Measurements from ENCODE around the gene CALR3. TPM values are rescaled to one million over a fixed set of nuclear protein-coding genes. Genes with fewer than 3 reads are reported as not detected.

The CALR3 gene
- total RNA-seq, 1 experiment from 2014 or later, result not detected

DNA sequence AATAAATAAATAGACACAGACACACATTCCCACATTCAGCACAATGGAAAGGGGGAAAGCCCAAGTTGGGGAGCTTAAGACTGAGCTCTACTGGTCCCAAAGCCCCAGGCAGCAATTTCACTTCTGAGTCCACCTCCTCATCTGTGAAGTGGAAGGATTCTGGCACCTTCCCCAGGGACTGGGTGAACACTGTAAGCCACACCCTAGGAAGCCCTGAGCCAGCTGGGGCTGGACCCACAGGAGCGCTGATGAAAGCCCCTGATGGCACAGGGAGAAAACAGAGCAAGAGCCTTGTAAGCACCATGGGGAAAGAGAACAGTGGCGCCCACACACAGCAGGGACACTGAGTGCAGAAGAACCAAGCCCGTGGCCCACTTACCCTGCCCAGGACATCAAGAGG lies 62.0 kb downstream of the CALR3 start:
- Mint-ChIP-seq H3K36me3 (ENCODE audit: insufficient read depth, unreplicated experiment) (peaks cover 37% of the 10 kb centered on the region), H3K9me3 (ENCODE audit: unreplicated experiment) (no peaks in the 10 kb centered on the region), H3K4me3 (ENCODE audit: unreplicated experiment) (no peak overlapping the region), H3K27me3 (ENCODE audit: insufficient read depth, unreplicated experiment) (no peaks in the 10 kb centered on the region), H3K27ac (ENCODE audit: unreplicated experiment) (no peak overlapping the region), H3K4me1 (ENCODE audit: low read depth, unreplicated experiment) (no peaks in the 10 kb centered on the region)
- intact Hi-C loops (cut with micrococcal nuclease; ENCODE audit: unreplicated experiment), result no loop called here
- Histone ChIP-seq H3K9me3 (no peaks in the 10 kb centered on the region), H3K4me1 (no peaks in the 10 kb centered on the region), H3K27me3 (replicated peaks; ENCODE audit: control insufficient read depth, insufficient read depth, low read length) (no peaks in the 10 kb centered on the region), H3K36me3 (ENCODE audit: control insufficient read depth, insufficient read depth, low read length) (peaks cover 3% of the 10 kb centered on the region; the same call in 1 of the 2 replicates), H3K4me3 (ENCODE audit: low read depth, low read length) (no peak overlapping the region)
- ChIA-PET CTCF (no interaction called here), POLR2A (no interaction called here)
- no peak for DNase-seq
- TF ChIP-seq, protein P1, sequence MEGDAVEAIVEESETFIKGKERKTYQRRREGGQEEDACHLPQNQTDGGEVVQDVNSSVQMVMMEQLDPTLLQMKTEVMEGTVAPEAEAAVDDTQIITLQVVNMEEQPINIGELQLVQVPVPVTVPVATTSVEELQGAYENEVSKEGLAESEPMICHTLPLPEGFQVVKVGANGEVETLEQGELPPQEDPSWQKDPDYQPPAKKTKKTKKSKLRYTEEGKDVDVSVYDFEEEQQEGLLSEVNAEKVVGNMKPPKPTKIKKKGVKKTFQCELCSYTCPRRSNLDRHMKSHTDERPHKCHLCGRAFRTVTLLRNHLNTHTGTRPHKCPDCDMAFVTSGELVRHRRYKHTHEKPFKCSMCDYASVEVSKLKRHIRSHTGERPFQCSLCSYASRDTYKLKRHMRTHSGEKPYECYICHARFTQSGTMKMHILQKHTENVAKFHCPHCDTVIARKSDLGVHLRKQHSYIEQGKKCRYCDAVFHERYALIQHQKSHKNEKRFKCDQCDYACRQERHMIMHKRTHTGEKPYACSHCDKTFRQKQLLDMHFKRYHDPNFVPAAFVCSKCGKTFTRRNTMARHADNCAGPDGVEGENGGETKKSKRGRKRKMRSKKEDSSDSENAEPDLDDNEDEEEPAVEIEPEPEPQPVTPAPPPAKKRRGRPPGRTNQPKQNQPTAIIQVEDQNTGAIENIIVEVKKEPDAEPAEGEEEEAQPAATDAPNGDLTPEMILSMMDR (IDR thresholded peaks at IDR 0.05; ENCODE audit: insufficient read depth in 1 of 2, low read depth in 1 of 2, low read length in 1 of 2, severe bottlenecking in 1 of 2, unreplicated experiment in 1 of 2), result no peak
- no TSS peak for BruUV-seq (replicated peaks)

DNA sequence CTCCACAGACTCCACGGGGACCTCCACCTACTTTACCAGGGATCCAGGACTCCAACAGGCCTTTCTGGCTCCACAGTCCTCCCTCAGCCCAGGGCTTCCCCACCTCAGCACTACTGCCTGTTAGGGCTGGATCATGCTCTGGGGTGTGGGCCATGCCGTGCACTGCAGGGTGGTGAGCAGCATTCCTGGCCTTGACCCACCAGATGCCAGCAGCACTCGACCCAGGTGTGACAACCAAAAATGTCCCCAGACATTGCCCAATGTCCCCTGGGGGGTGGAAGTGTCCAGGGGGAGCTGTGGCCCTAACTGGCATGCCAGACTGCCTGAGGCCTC lies 66.2 kb downstream of the CALR3 start:
- Mint-ChIP-seq H3K9me3 (ENCODE audit: unreplicated experiment) (no peaks in the 10 kb centered on the region), H3K27ac (ENCODE audit: unreplicated experiment) (no peak overlapping the region), H3K27me3 (ENCODE audit: insufficient read depth, unreplicated experiment) (no peaks in the 10 kb centered on the region), H3K4me3 (ENCODE audit: unreplicated experiment) (no peak overlapping the region), H3K4me1 (ENCODE audit: low read depth, unreplicated experiment) (no peaks in the 10 kb centered on the region), H3K36me3 (ENCODE audit: insufficient read depth, unreplicated experiment) (peaks cover 43% of the 10 kb centered on the region)
- no peaks in the 10 kb centered on the region for H3K4me1 ChIP-seq
- H3K4me3 ChIP-seq (ENCODE audit: low read depth, low read length), result no peak overlapping the region
- intact Hi-C loops (cut with micrococcal nuclease; ENCODE audit: unreplicated experiment), result no loop called here
- no peak for DNase-seq
- ChIA-PET POLR2A (no interaction called here), CTCF (no interaction called here)
- no peaks in the 10 kb centered on the region for H3K9me3 ChIP-seq
- TF ChIP-seq, protein P1 (IDR thresholded peaks at IDR 0.05; ENCODE audit: insufficient read depth in 1 of 2, low read depth in 1 of 2, low read length in 1 of 2, severe bottlenecking in 1 of 2, unreplicated experiment in 1 of 2), result no peak
- no peaks in the 10 kb centered on the region for H3K27me3 ChIP-seq (replicated peaks; ENCODE audit: control insufficient read depth, insufficient read depth, low read length)
- peaks cover 1% of the 10 kb centered on the region for H3K36me3 ChIP-seq (ENCODE audit: control insufficient read depth, insufficient read depth, low read length)
- BruUV-seq (replicated peaks), result no TSS peak

GRCh38 chr19:16429066-16429758 lies 66.8 kb downstream of the CALR3 start:
- POLR2A ChIA-PET, result no interaction called here
- no peaks in the 10 kb centered on the region for H3K9me3 ChIP-seq
- TF ChIP-seq, protein P1 (IDR thresholded peaks at IDR 0.05; ENCODE audit: insufficient read depth in 1 of 2, low read depth in 1 of 2, low read length in 1 of 2, severe bottlenecking in 1 of 2, unreplicated experiment in 1 of 2), result no peak
- no peaks in the 10 kb centered on the region for H3K4me1 ChIP-seq
- Mint-ChIP-seq H3K4me3 (ENCODE audit: unreplicated experiment) (no peak overlapping the region), H3K36me3 (ENCODE audit: insufficient read depth, unreplicated experiment) (peaks cover 43% of the 10 kb centered on the region), H3K27me3 (ENCODE audit: insufficient read depth, unreplicated experiment) (no peaks in the 10 kb centered on the region), H3K9me3 (ENCODE audit: unreplicated experiment) (no peaks in the 10 kb centered on the region), H3K4me1 (ENCODE audit: low read depth, unreplicated experiment) (no peaks in the 10 kb centered on the region), H3K27ac (ENCODE audit: unreplicated experiment) (no peak overlapping the region)
- intact Hi-C loops (cut with micrococcal nuclease; ENCODE audit: unreplicated experiment), result no loop called here
- H3K36me3 ChIP-seq (ENCODE audit: control insufficient read depth, insufficient read depth, low read length), result peaks cover 1% of the 10 kb centered on the region
- no TSS peak for BruUV-seq (replicated peaks)
- no peaks in the 10 kb centered on the region for H3K27me3 ChIP-seq (replicated peaks; ENCODE audit: control insufficient read depth, insufficient read depth, low read length)
- CTCF ChIA-PET, result no interaction called here
- no peak overlapping the region for H3K4me3 ChIP-seq (ENCODE audit: low read depth, low read length)
- DNase-seq, result no peak

Other genes with a start within 250 kb of the CALR3 start
- gene KLF2, start 171.3 kb downstream of the CALR3 start, total RNA-seq (2022), result 0.77 and 1.2 TPM in 2 replicates
- gene EPS15L1, start 24.2 kb downstream of the CALR3 start, total RNA-seq (2022), result 45.0 and 52.5 TPM in 2 replicates
- gene C19orf44, start 227 bp upstream of the CALR3 start, total RNA-seq (2022), result 3.4 and 4.6 TPM in 2 replicates
- 66.1 and 78.6 TPM in 2 replicates for gene CHERP, start 46.3 kb upstream of the CALR3 start, total RNA-seq (2022)
- 37.9 and 41.3 TPM in 2 replicates for gene SLC35E1, start 76.2 kb upstream of the CALR3 start, total RNA-seq (2022)
- 11.4 and 11.6 TPM in 2 replicates for gene MED26, start 132.0 kb upstream of the CALR3 start, total RNA-seq (2022)
- gene SMIM7, start 164.0 kb upstream of the CALR3 start, total RNA-seq (2022), result 65.3 and 74.4 TPM in 2 replicates
- gene TMEM38A, start 165.0 kb upstream of the CALR3 start, total RNA-seq (2022), result 3.8 and 4.5 TPM in 2 replicates
- not detected in 2 replicates for gene NWD1, start 223.7 kb upstream of the CALR3 start, total RNA-seq (2022)